Kidney (tissue), 14 donors: Measurements from ENCODE around the gene SCAI. TPM values are rescaled to one million over a fixed set of nuclear protein-coding genes. Genes with fewer than 3 reads are reported as not detected.

Source experiments
- DNase-seq, 5 donors: peaks; one replicate each; pipeline ENCODE4 v3.0.0-alpha.2; 2013 to 2020
- FAIRE-seq: peaks from 2 replicates; lab custom pipeline; 2012; peaks lifted over from hg19 to GRCh38; lab: Jason Lieb, UNC
- H3K27ac ChIP-seq, 2 donors: one replicate each; pipeline ENCODE4 v1.7.0; 2013; ENCODE audit warnings: low read depth in 2 of 2, low read length in 2 of 2, inconsistent platforms in 1 of 2
- H3K27me3 ChIP-seq: one replicate; pipeline ENCODE4 v1.7.1; 2013; ENCODE audit warnings: low read length, inconsistent platforms; ENCODE audit not compliant: control insufficient read depth, insufficient read depth
- H3K36me3 ChIP-seq, 3 donors: one replicate each; pipeline versions ENCODE4 v1.7.0 to v1.7.1; 2013; ENCODE audit warnings: low read length in 3 of 3, control low read depth in 1 of 3, inconsistent platforms in 1 of 3; ENCODE audit not compliant: insufficient read depth in 3 of 3, control insufficient read depth in 2 of 3
- H3K4me1 ChIP-seq, 3 donors: one replicate each; pipeline versions ENCODE4 v1.7.0 to v1.7.1; 2013; ENCODE audit warnings: low read length in 3 of 3, inconsistent platforms in 1 of 3, low read depth in 1 of 3; ENCODE audit not compliant: control insufficient read depth in 2 of 3, insufficient read depth in 2 of 3
- H3K4me3 ChIP-seq, 3 donors: one replicate each; pipeline versions ENCODE4 v1.7.0 to v1.8.1; 2013; ENCODE audit warnings: low read length in 3 of 3, control low read depth in 1 of 3, inconsistent platforms in 1 of 3
- H3K9ac ChIP-seq, 3 donors: one replicate each; pipeline versions ENCODE4 v1.7.0 to v1.7.1; 2013; ENCODE audit warnings: low read length in 3 of 3, control low read depth in 1 of 3, inconsistent platforms in 1 of 3
- H3K9me3 ChIP-seq, 3 donors: one replicate each; pipeline versions ENCODE4 v1.7.0 to v1.7.1; 2013; ENCODE audit warnings: low read length in 3 of 3, control low read depth in 1 of 3, inconsistent platforms in 1 of 3; ENCODE audit not compliant: control insufficient read depth in 2 of 3, insufficient read depth in 1 of 3
- intact Hi-C: fragments of 100-400 bp; cut with DNase I; formaldehyde crosslinking; loops from one replicate; pipeline ENCODE4 v1.11.1; 2022
- polyA plus RNA-seq: library from polyadenylated mRNA; stranded (reverse); fragments of 350-450 nt; fragmentation: Illumina TruSeq; extraction: RNeasy Lipid Tissue Mini Kit (QIAGEN cat#74804); gene quantifications from one replicate; pipeline ENCODE4 v1.2.3, GENCODE V29; 2014; ENCODE audit warnings: low read depth, low replicate concordance; ENCODE audit not compliant: insufficient read depth
- total RNA-seq: library from RNA; stranded (reverse); fragmentation: NEBNext Ultra II Directional; extraction: Animal tissue kit (Norgen Biotek cat#: 25700); gene quantifications from one replicate; pipeline ENCODE4 v1.2.1, GENCODE V29; 2021
- TF ChIP-seq, protein P1 (sequence below): IDR thresholded peaks from 3 replicates; pipeline ENCODE4 v1.5.1; 2012; ENCODE audit warnings: mild to moderate bottlenecking, moderate library complexity, borderline replicate concordance; ENCODE audit not compliant: insufficient read depth; ENCODE audit errors: extremely low read depth
- donor health status: control.
- donor health status: control.
- donor health status: control.
- donor health status: control.
- donor health status: control.
- donor health status: DM: yes; HTN: yes; CAD: no.
- donor health status: Normal renal cell carcinoma (clear cell type).

SCAI gene
- total and polyA plus RNA-seq, 2 donors from 2014 or later, result 1.4 to 6.9 TPM

- H3K27me3 ChIP-seq, result no peaks in the 10 kb centered on the region
- no peak overlapping the region for H3K9ac ChIP-seq
- H3K27ac ChIP-seq, result no peak overlapping the region
- intact Hi-C loops, result no loop called here
- no peaks in the 10 kb centered on the region for H3K36me3 ChIP-seq
- H3K9me3 ChIP-seq, result no peaks in the 10 kb centered on the region
- FAIRE-seq (no peak), DNase-seq (no peak)
- H3K4me3 ChIP-seq, result no peak overlapping the region
- TF ChIP-seq, protein P1, sequence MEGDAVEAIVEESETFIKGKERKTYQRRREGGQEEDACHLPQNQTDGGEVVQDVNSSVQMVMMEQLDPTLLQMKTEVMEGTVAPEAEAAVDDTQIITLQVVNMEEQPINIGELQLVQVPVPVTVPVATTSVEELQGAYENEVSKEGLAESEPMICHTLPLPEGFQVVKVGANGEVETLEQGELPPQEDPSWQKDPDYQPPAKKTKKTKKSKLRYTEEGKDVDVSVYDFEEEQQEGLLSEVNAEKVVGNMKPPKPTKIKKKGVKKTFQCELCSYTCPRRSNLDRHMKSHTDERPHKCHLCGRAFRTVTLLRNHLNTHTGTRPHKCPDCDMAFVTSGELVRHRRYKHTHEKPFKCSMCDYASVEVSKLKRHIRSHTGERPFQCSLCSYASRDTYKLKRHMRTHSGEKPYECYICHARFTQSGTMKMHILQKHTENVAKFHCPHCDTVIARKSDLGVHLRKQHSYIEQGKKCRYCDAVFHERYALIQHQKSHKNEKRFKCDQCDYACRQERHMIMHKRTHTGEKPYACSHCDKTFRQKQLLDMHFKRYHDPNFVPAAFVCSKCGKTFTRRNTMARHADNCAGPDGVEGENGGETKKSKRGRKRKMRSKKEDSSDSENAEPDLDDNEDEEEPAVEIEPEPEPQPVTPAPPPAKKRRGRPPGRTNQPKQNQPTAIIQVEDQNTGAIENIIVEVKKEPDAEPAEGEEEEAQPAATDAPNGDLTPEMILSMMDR, result no peak
- no peaks in the 10 kb centered on the region for H3K4me1 ChIP-seq
Measured at GRCh38 chr9:125103021-125103420, 40.3 kb downstream of the SCAI start.

GRCh38 chr9:125100822-125101221 lies 42.5 kb downstream of the SCAI start:
- TF ChIP-seq, protein P1, result no peak
- H3K4me3 ChIP-seq, result no peak overlapping the region
- no peak overlapping the region for H3K27ac ChIP-seq
- no peaks in the 10 kb centered on the region for H3K4me1 ChIP-seq
- FAIRE-seq (no peak), DNase-seq (no peak)
- intact Hi-C loops, result no loop called here
- no peaks in the 10 kb centered on the region for H3K27me3 ChIP-seq
- no peak overlapping the region for H3K9ac ChIP-seq
- no peaks in the 10 kb centered on the region for H3K36me3 ChIP-seq
- H3K9me3 ChIP-seq, result no peaks in the 10 kb centered on the region

DNA sequence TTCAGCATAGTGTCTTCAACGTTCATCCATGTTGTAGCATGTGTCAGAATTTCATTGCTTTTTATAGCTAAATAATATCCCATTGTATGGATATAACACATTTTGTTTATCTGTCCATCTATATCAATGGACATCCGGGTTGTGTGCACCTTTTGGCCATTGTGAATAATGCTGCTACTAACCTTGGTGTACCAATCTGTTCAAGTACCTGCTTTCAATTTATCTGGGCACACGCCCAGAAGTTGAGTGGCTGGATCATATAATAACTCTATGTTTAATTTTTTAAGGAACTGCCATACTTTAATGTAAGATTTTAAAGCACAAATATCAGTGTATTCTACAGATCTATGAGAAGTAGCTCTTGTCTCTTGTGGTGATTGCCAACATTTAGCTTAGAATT lies 43.5 kb downstream of the SCAI start:
- Histone ChIP-seq H3K9ac (no peak overlapping the region), H3K27ac (no peak overlapping the region), H3K36me3 (no peaks in the 10 kb centered on the region), H3K4me3 (no peak overlapping the region), H3K4me1 (no peaks in the 10 kb centered on the region), H3K27me3 (no peaks in the 10 kb centered on the region), H3K9me3 (no peaks in the 10 kb centered on the region)
- FAIRE-seq (no peak), DNase-seq (no peak)
- intact Hi-C loops, result no loop called here
- TF ChIP-seq, protein P1, result no peak

GRCh38 chr9:125095821-125096443 lies 47.4 kb downstream of the SCAI start:
- Histone ChIP-seq H3K36me3 (no peaks in the 10 kb centered on the region), H3K4me3 (no peak overlapping the region), H3K4me1 (no peaks in the 10 kb centered on the region), H3K27ac (no peak overlapping the region), H3K9me3 (no peaks in the 10 kb centered on the region), H3K9ac (no peak overlapping the region), H3K27me3 (no peaks in the 10 kb centered on the region)
- DNase-seq, result no peak
- TF ChIP-seq, protein P1, result no peak
- no peak for FAIRE-seq
- intact Hi-C loops, result no loop called here
